ENCODE data around the gene TTLL8.

GRCh38 chr22:50012211-50013181 is 45.6 kb downstream of the TTLL8 start, which contains the start of gene IL17REL:
- TF ChIP-seq POLR2A (IDR thresholded peaks at IDR 0.05; ENCODE audit: extremely low read depth, insufficient read length) (no peak), CTCF (IDR thresholded peaks at IDR 0.05; ENCODE audit: low read depth, low read length) (no peak), MAX (IDR thresholded peaks at IDR 0.05; ENCODE audit: low read depth, low read length) (no peak)
